IPS-11a (cell line): ENCODE results near the gene SLC39A1.

Experiments used
- H3K4me3 ChIP-seq: one replicate; pipeline ENCODE4 v1.5.1; 2013; ENCODE audit warnings: low read depth, low read length, control low read depth

Gene SLC39A1

DNA sequence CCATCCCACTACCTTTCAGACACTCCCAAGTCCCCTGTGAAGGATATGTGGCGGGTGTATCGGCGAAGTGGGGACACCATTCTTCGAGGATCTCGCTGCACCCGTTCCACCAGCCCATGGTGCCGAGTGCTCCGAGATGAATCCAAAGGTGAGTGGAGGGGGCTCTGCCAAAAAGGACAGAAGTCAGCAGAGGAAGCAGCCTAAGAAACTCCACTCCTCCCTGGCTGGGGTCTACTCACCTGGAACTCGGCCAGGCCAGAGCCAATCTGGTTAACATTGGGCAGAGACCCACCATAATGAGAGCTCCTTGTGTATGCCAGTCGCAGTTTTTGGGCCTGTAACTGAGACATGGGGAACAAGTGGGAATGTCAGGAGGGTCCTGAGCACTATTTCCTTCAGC is 8.5 kb downstream of the SLC39A1 start:
- no peak overlapping the region for H3K4me3 ChIP-seq

DNA sequence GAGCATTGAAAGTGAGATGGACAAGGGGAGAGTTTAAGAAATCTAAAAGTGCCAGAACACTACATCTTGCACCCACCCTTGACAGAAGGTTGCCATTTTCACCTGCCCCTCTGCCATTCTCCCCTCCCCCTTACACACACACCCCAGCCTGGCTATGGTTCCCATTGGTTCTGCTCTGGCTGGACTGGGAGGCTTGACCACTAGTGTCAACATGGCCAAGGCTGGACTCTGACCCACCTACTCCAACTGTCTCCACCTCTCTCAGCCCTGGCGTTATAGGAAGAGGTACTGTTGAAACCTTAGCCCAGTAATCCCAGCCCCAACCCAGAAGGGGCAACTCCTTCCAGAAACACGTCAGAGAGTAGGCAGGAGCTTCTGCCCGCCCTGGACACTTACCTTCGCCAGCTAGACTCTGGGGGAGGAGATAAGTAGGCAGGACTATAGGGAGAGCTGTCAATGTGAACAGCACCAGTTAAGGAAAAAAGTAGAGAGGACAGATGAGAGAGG is 9.4 kb downstream of the SLC39A1 start:
- H3K4me3 ChIP-seq: no peak overlapping the region

DNA sequence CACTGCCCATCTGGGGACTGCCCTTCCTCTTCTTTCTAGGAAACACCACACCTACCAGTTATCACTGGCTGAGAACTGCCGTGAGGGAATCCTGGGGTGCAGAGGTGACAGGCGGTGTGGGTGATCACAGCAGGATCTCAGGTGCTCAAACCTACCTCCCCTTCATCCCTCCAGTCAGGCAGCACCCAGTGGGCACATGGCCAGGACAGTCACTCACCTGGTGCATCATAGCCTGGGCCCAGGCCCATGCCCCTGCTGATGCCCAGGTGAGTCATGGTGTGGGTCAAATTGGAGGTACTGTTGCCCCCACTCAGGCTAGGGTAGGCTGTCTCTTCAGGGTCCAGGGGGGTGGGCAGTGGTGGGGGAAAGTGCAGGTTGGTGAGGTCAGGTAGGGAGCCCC is 11.5 kb downstream of the SLC39A1 start:
- H3K4me3 ChIP-seq: no peak overlapping the region

DNA sequence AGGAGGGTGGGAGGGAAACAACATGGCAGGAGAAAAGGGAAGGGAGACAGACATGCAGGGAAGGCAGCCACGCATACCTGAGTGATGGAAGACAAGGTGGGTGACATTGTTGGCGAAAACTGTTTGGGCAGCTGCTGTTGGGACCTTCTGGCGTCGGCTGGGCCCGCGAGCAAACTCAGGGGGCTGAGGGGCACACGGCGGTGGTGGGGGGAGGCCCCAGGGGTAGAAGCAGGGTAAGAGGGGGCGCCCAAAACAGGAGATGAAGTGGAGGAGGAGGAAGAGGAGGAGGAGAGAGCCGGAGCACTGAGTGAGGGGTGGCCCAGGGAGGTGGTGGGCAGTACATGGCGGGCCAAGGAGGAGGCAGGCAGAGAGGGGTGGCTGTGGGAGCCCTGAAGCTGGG is 12.2 kb downstream of the SLC39A1 start:
- H3K4me3 ChIP-seq: no peak overlapping the region

GRCh38 chr1:153946622-153947241 is 16.6 kb downstream of the SLC39A1 start, which contains the start of gene DENND4B:
Gene DENND4B, minus strand, starts transcription at chr1:153946718. Its CDS starts 2,344 bp downstream, at chr1:153944374.
- H3K4me3 ChIP-seq: peak within 1 kb of the TSS; percentile 87

GRCh38 chr1:153945795-153946621 is 17.3 kb downstream of the SLC39A1 start:
- peak overlapping the region; percentile 87 for H3K4me3 ChIP-seq

DNA sequence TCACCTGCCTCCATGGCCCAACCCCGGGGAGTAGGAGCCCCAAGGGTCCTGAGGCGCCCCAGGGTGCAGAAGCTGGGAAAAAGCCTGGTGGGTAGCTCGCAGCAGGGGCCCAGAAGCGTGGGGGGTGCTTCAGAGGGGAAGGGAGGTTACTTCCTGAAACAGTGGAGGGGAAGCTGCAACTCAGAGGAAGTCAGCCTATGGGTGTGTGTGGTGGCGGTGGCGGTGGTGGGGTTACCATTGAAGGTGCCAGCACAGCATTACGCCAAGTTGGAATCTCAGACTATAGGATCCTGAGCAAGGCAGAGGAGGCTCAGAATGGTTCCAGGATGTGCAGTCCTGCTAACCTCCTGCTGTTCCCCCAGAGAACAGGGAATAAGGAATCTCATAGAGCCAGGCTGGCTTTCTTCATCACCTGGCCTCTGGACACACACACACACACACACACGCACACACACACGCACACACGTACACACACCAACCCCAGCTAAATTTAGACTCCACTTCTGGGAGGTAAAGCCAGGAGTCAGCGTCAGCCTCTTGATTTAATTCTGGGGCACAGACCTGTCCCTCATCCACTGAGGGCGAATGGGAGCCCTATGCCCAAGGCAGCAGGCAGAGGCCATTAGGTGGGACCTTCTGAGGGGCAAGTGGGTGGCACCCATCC is 18.1 kb downstream of the SLC39A1 start:
- H3K4me3 ChIP-seq: peak overlapping the region; percentile 87

DNA sequence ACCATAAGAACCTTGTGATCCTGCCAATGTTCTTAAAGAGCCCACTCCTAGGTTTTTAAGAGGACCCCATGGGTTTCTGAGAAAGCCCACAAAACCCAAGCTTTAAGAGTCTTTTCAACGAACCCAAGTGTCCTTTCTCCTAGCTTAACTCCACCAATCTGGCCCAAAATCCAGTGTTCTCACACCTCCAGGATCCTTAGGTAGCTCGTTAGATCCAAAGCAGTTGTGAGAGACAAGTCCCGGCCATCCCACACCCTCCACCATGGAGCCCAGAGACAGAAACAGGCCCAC is 18.6 kb downstream of the SLC39A1 start:
- no peak overlapping the region for H3K4me3 ChIP-seq

- H3K4me3 ChIP-seq: no peak overlapping the region
Observed at GRCh38 chr1:153944005-153944826, 19.1 kb downstream of the SLC39A1 start.

- no peak overlapping the region for H3K4me3 ChIP-seq
Observed at GRCh38 chr1:153942766-153943549, 20.4 kb downstream of the SLC39A1 start.

GRCh38 chr1:153941826-153942725 is 21.3 kb downstream of the SLC39A1 start:
- H3K4me3 ChIP-seq: no peak overlapping the region

- no peak overlapping the region for H3K4me3 ChIP-seq
Observed at GRCh38 chr1:153940756-153941155, 22.6 kb downstream of the SLC39A1 start.

DNA sequence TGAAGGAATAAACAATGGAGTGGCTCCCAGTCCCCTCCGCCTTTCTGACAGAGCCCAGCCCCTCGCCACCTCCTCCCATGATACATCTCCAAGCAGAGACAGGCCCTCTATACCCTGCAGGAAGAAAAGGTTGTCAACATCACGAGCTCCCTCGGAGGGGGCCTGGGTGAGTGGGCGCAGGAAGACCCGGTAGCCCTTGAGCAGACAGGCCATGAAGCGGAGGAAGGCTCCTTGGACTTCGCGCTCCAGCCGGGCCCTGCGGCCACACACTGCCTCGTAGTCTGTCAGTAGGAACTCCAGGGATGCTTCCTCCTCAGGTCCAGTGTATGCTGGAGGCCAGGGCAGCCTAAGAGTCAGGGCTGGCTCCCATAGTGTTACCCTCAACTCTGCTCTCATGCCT is 23.9 kb downstream of the SLC39A1 start:
- H3K4me3 ChIP-seq: no peak overlapping the region

- H3K4me3 ChIP-seq: no peak overlapping the region
Observed at GRCh38 chr1:153938996-153939395, 24.3 kb downstream of the SLC39A1 start.

GRCh38 chr1:153937331-153937730 is 26.0 kb downstream of the SLC39A1 start:
- H3K4me3 ChIP-seq: no peak overlapping the region

GRCh38 chr1:153936011-153936802 is 27.1 kb downstream of the SLC39A1 start:
- H3K4me3 ChIP-seq: no peak overlapping the region

DNA sequence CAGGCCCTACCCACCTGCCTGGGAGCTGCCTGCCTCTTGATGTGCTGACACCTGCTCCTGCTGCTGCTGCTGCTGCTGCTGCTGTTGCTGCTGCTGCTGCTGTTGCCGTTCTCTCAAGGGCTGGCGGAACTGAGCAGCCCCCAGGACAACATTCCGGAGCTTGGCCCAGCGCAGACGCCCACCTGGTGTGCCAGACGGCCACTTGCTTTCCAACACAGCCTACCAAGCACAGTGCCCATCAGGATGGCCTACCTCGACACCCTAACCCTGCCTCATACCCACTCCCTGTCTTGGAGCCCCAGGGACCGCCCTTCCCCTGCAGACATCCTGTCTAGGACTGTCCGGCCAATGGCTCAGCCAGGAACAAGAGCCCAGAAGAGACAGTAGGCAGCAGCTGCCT is 28.6 kb downstream of the SLC39A1 start:
- H3K4me3 ChIP-seq: no peak overlapping the region

DNA sequence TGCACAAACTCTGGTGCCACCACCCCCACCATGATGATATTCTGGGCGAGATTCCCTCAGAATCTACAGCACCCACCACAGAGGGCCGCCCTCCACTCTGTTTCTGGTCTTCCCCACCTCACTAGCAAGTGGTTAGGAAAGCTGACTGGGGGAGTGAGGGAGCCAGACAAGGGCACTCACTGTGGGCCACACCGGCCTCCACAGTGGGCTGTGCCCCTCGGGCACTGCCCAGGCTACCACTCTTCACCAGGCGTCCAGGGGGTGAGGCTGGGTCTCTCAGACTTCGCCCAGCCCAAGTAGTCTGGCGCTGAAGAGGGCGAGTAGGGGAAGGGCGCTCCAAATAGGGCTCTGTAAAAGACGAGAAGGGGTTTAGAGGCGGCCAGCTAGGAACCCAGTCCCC is 29.4 kb downstream of the SLC39A1 start:
- H3K4me3 ChIP-seq: no peak overlapping the region
